Fibroblast of the aortic adventitia (primary cell): Measurements from ENCODE around the gene SPACA7. TPM values are rescaled to one million over a fixed set of nuclear protein-coding genes. Genes with fewer than 3 reads are reported as not detected.

Source experiments
- total RNA-seq: library from RNA; depleted of rRNA; stranded (reverse); fragments of >200 nt; gene quantifications from 2 replicates; pipeline ENCODE4 v1.2.3, GENCODE V29; 2012; ENCODE audit warnings: low replicate concordance

Gene SPACA7
- total RNA-seq, 1 donor: not detected

Other genes with a start within 250 kb of the SPACA7 start
- gene TUBGCP3, start 211.8 kb downstream of the SPACA7 start, total RNA-seq: 8.6 and 26.8 TPM in 2 replicates